ENCODE results near the gene RBM11.

Gene RBM11

GRCh38 chr21:14215971-14216641 lies at the start of gene RBM11:
Gene RBM11, plus strand, starts transcription at chr21:14216157. Its CDS starts 30 bp downstream, at chr21:14216187.
- peak; percentile 70 for DNase-seq

- DNase-seq = peak; percentile 92
These were observed 49.3 kb upstream of the RBM11 start for GRCh38 chr21:14166463-14167223.

- no peak for DNase-seq
These were observed 9.7 kb upstream of the RBM11 start for GRCh38 chr21:14206222-14206621.

- DNase-seq = no peak
These were observed 5.2 kb upstream of the RBM11 start, which contains the start of gene LIPI for GRCh38 chr21:14210738-14211137. Gene LIPI, minus strand, starts transcription at chr21:14210955. Its CDS starts 110 bp downstream, at chr21:14210845.

GRCh38 chr21:14213164-14213563 lies 2.8 kb upstream of the RBM11 start:
- no peak for DNase-seq

GRCh38 chr21:14223365-14223764 lies 7.4 kb downstream of the RBM11 start:
- DNase-seq = no peak

- DNase-seq = no peak
These were observed 13.4 kb downstream of the RBM11 start for GRCh38 chr21:14229399-14229798.

- no peak for DNase-seq
These were observed 19.1 kb downstream of the RBM11 start for GRCh38 chr21:14235101-14235500.

- no peak for DNase-seq
These were observed 20.2 kb downstream of the RBM11 start for GRCh38 chr21:14236180-14236579.

GRCh38 chr21:14239281-14239680 lies 23.3 kb downstream of the RBM11 start:
- no peak for DNase-seq

- no peak for DNase-seq
These were observed 25.3 kb downstream of the RBM11 start for GRCh38 chr21:14241297-14241696.

- no peak for DNase-seq
These were observed 27.5 kb downstream of the RBM11 start for GRCh38 chr21:14243461-14243860.

- DNase-seq = no peak
These were observed 27.9 kb downstream of the RBM11 start for GRCh38 chr21:14243874-14244273.

GRCh38 chr21:14244911-14245310 lies 29.0 kb downstream of the RBM11 start:
- DNase-seq = no peak

GRCh38 chr21:14245711-14246110 lies 29.8 kb downstream of the RBM11 start:
- DNase-seq = no peak

GRCh38 chr21:14251336-14251735 lies 35.4 kb downstream of the RBM11 start:
- DNase-seq = no peak

GRCh38 chr21:14259747-14260146 lies 43.8 kb downstream of the RBM11 start:
- peak; percentile 48 for DNase-seq

GRCh38 chr21:14260174-14260764 lies 44.3 kb downstream of the RBM11 start:
- DNase-seq = no peak

- no peak for DNase-seq
These were observed 46.1 kb downstream of the RBM11 start for GRCh38 chr21:14262039-14262438.

GRCh38 chr21:14263879-14264278 lies 47.9 kb downstream of the RBM11 start:
- no peak for DNase-seq

- no peak for DNase-seq
These were observed 49.1 kb downstream of the RBM11 start for GRCh38 chr21:14265023-14265422.

- no peak for DNase-seq
These were observed 51.1 kb downstream of the RBM11 start for GRCh38 chr21:14267076-14267475.

GRCh38 chr21:14270631-14271030 lies 54.7 kb downstream of the RBM11 start:
- no peak for DNase-seq

- no peak for DNase-seq
These were observed 55.1 kb downstream of the RBM11 start for GRCh38 chr21:14271053-14271452.
